Upper lobe of left lung (tissue), 6 donors: ENCODE measurements around the gene HOXA4. TPM values are rescaled to one million over a fixed set of nuclear protein-coding genes. Genes with fewer than 3 reads are reported as not detected.
A peak's percentile ranks its signal among the peaks of the same experiment; 100 is the strongest.

Experiments used
- ATAC-seq, 2 donors: fragments of 200-7000 bp; cut with Tn5 transposase; one replicate each; pipeline ENCODE4 v1.9.1; 2022; ENCODE audit warnings: mild to moderate bottlenecking in 2 of 2, moderate library complexity in 2 of 2; ENCODE audit not compliant: low FRiP score in 2 of 2
- DNase-seq, 2 donors: peaks; one replicate each; pipeline ENCODE4 v3.0.0-alpha.2; 2019 to 2020
- H3K27ac ChIP-seq, 4 donors: fragments of 200-600 bp; sonication (generic); one replicate each; pipeline ENCODE4 v1.5.1; 2016 to 2019
- H3K27me3 ChIP-seq, 4 donors: fragments of 200-600 bp; sonication (generic); one replicate each; pipeline ENCODE4 v1.5.1; 2017 to 2019
- H3K36me3 ChIP-seq, 4 donors: fragments of 200-600 bp; sonication (generic); one replicate each; pipeline ENCODE4 v1.5.1; 2016 to 2019
- H3K4me1 ChIP-seq, 4 donors: fragments of 200-600 bp; sonication (generic); one replicate each; pipeline ENCODE4 v1.5.1; 2018 to 2019
- H3K4me3 ChIP-seq, 4 donors: fragments of 200-600 bp; sonication (generic); one replicate each; pipeline ENCODE4 v1.5.1; 2017 to 2019; ENCODE audit warnings: mild to moderate bottlenecking in 2 of 4, moderate library complexity in 1 of 4
- H3K9me3 ChIP-seq, 4 donors: fragments of 200-600 bp; sonication (generic); one replicate each; pipeline ENCODE4 v1.5.1; 2018 to 2019
- EP300 ChIP-seq, 4 donors: sonication (generic); formaldehyde crosslinking; IDR thresholded peaks; one replicate each; pipeline ENCODE4 v1.5.1; 2017; ENCODE audit warnings: antibody characterized with exemption in 4 of 4, control low read depth in 2 of 4
- POLR2A ChIP-seq, 4 donors: fragments of 450-650 bp; IDR thresholded peaks; one replicate each; pipeline ENCODE4 v1.5.1; 2016 to 2017; ENCODE audit warnings: antibody characterized with exemption in 4 of 4, mild to moderate bottlenecking in 2 of 4
- POLR2AphosphoS5 ChIP-seq, 2 donors: sonication (generic); formaldehyde crosslinking; IDR thresholded peaks; one replicate each; pipeline ENCODE4 v1.5.1; 2017; ENCODE audit warnings: antibody characterized with exemption in 2 of 2
- WGBS, 2 donors: methylation state at CpG; one replicate each; pipeline ENCODE4 v1.1.5; 2017 to 2018; 5-methylcytosine and 5-hydroxymethylcytosine counted together
- total RNA-seq, 6 donors: library from RNA; depleted of rRNA in 4 of 6; stranded (reverse); fragments of >200 nt in 4 of 6; gene quantifications; one replicate each; pipeline versions ENCODE4 v1.1.0 to v1.2.1, GENCODE V29; 2016 to 2021
- TF ChIP-seq, protein P1 (sequence below), 6 experiments: fragments of 450-650 bp in 4 of 6; fragments of 200-600 bp in 2 of 6; sonication (generic) in 2 of 6; IDR thresholded peaks; one replicate each; pipeline ENCODE4 v1.5.1; 2016 to 2019; ENCODE audit warnings: antibody characterized with exemption in 6 of 6
- donor health status: DM: no; HTN: no; CAD: no; lungs with moderate emphysema.
- donor health status: DM: no; HTN: yes; CAD: no; lungs with severe emphysema.

Gene HOXA4
- total RNA-seq, 6 donors from 2014 or later = 1.5 to 10.5 (median 6.2) TPM

DNA sequence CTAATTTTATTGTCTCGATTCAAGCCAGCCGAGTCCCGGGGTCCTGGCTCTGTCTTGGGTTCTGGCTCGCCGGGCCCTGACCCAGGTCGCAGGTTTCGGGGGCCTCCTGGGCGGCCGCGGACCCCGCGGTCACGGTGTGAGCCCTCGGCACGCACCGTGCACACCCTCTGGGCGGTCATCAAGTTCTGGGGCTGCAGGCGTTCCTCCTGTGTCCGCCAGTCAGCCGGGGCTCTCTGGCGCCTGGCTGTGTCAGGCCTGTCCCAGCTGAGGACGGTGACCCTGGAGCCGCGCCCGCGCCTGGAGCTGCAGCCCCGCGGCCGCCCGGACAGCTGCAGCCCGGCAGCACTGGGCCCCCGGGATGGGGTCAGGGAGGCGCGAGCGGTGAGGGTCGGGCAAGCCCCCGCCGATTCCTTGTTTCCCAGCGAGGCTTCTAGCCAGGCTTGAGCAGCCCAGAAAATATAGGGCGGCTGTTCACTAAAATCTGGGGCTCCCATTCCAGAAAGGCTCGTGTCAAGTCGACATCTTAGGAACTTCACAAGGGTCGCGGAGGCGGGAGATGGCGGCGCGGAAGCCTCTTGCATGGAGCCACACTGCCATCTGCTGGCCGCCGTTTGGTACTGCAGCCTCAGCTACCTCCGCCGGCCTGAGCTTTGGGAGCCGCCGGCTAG is 30.1 kb upstream of the HOXA4 start:
- Histone ChIP-seq H3K9me3 (no peaks in the 10 kb centered on the region), H3K27me3 (peaks cover 2 to 65% (median 30%) of the 10 kb centered on the region in 4 donors), H3K36me3 (no peaks in the 10 kb centered on the region), H3K27ac (peak overlapping the region in 1 of 4 donors; percentile 68), H3K4me1 (peaks cover 18 to 59% (median 44%) of the 10 kb centered on the region in 4 donors), H3K4me3 (peak overlapping the region; percentile 39 to 73 (median 46))
- no peak for TF ChIP-seq POLR2AphosphoS5 (IDR thresholded peaks at IDR 0.05)
- TF ChIP-seq, protein P1, sequence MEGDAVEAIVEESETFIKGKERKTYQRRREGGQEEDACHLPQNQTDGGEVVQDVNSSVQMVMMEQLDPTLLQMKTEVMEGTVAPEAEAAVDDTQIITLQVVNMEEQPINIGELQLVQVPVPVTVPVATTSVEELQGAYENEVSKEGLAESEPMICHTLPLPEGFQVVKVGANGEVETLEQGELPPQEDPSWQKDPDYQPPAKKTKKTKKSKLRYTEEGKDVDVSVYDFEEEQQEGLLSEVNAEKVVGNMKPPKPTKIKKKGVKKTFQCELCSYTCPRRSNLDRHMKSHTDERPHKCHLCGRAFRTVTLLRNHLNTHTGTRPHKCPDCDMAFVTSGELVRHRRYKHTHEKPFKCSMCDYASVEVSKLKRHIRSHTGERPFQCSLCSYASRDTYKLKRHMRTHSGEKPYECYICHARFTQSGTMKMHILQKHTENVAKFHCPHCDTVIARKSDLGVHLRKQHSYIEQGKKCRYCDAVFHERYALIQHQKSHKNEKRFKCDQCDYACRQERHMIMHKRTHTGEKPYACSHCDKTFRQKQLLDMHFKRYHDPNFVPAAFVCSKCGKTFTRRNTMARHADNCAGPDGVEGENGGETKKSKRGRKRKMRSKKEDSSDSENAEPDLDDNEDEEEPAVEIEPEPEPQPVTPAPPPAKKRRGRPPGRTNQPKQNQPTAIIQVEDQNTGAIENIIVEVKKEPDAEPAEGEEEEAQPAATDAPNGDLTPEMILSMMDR (IDR thresholded peaks at IDR 0.05) = peak; percentile 98 to 99 (median 99)
- 5 to 14% methylated on average over 11 to 34 of the region's 54 CpGs for WGBS, 2 donors
- DNase-seq = peak; percentile 89 to 95
- ATAC-seq = peak; percentile 88 to 93

DNA sequence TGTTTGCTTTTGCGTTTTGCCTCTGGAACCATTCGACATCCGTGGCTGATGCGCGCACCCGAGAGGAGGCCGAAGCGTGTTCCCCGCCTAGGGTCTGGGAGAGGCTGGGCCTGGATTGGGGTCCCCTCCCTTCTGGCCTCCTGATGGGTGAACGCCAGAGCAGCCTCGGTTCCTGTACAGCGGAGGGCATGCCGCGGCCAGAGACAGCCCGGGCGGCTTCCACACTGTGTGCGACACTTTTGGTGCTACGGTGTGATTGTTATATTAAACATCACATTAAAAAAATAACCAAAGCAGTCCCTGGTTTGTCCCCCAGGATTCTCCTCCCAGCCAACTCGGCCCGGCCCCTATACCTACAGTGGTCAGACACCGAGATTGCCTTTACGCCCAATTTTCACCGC is 29.6 kb upstream of the HOXA4 start:
- WGBS, 2 donors = 50 to 69% methylated on average over 17 to 23 of the region's 23 CpGs
- TF ChIP-seq POLR2A (IDR thresholded peaks at IDR 0.05) = no peak
- no peak for TF ChIP-seq POLR2AphosphoS5 (IDR thresholded peaks at IDR 0.05)
- TF ChIP-seq EP300 (IDR thresholded peaks at IDR 0.05) = no peak
- TF ChIP-seq, protein P1 (IDR thresholded peaks at IDR 0.05) = no peak

DNA sequence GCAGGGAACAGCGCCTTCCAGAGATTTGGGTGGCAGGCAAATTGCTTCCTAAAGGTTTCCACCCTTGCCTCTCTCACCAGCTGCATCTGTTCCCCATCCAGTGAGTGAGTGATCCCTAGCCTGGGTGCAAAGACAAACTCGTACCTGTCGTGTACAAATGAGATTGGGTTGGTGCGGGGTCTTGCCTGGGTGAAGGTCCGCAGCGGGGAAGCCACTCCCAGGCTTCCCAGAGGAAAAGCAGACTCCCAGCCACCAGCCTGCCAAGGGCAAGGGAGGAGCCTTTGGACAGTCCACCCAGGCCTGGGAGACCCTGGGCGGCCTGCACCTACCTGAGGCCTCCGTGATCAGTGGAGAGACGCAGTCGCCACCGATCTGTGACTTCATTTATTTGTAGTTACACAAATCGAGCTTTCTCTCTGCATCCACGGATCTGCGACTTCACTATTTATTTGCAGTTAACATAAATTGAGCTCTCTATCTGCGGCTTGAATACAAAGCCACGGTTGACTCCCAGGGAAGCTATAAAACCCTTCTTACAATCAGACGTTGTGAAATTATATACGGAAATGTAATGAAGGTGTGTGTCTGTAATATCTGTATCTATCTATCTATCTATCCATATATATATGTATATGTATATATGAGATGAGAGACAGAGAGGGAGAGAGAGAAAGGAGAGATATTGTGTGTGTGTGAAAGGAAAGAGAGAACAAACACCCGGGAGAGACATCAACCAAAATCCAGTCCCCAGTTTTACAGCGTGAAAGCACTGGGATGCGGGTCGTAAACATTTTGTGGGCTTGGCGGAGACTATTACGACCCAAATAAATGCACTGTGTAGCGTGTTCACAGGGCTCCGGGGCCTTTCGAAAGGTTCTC is 28.9 kb upstream of the HOXA4 start:
- TF ChIP-seq POLR2AphosphoS5 (IDR thresholded peaks at IDR 0.05) = no peak
- TF ChIP-seq POLR2A (IDR thresholded peaks at IDR 0.05) = no peak
- TF ChIP-seq, protein P1 (IDR thresholded peaks at IDR 0.05) = no peak
- TF ChIP-seq EP300 (IDR thresholded peaks at IDR 0.05) = no peak
- Histone ChIP-seq H3K4me3 (peak overlapping the region in 1 of 4 donors; percentile 73), H3K27ac (no peak overlapping the region), H3K9me3 (no peaks in the 10 kb centered on the region), H3K36me3 (no peaks in the 10 kb centered on the region), H3K27me3 (peaks cover 0 to 65% (median 30%) of the 10 kb centered on the region in 4 donors), H3K4me1 (peaks cover 28 to 59% (median 44%) of the 10 kb centered on the region in 4 donors)
- ATAC-seq (no peak), DNase-seq (peak in 1 of 2 donors; percentile 11)
- WGBS, 2 donors = 54 to 71% methylated on average over 22 to 27 of the region's 27 CpGs

More for the DNA sequence above, 29.6 kb upstream of the HOXA4 start:
- Histone ChIP-seq H3K27me3 (peaks cover 2 to 65% (median 30%) of the 10 kb centered on the region in 4 donors), H3K27ac (no peak overlapping the region), H3K36me3 (no peaks in the 10 kb centered on the region), H3K4me3 (peak overlapping the region in 3 of 4 donors; percentile 44 to 73 (median 47)), H3K4me1 (peaks cover 23 to 59% (median 44%) of the 10 kb centered on the region in 4 donors), H3K9me3 (no peaks in the 10 kb centered on the region)
- DNase-seq = peak; percentile 14 to 72
- ATAC-seq = no peak

DNA sequence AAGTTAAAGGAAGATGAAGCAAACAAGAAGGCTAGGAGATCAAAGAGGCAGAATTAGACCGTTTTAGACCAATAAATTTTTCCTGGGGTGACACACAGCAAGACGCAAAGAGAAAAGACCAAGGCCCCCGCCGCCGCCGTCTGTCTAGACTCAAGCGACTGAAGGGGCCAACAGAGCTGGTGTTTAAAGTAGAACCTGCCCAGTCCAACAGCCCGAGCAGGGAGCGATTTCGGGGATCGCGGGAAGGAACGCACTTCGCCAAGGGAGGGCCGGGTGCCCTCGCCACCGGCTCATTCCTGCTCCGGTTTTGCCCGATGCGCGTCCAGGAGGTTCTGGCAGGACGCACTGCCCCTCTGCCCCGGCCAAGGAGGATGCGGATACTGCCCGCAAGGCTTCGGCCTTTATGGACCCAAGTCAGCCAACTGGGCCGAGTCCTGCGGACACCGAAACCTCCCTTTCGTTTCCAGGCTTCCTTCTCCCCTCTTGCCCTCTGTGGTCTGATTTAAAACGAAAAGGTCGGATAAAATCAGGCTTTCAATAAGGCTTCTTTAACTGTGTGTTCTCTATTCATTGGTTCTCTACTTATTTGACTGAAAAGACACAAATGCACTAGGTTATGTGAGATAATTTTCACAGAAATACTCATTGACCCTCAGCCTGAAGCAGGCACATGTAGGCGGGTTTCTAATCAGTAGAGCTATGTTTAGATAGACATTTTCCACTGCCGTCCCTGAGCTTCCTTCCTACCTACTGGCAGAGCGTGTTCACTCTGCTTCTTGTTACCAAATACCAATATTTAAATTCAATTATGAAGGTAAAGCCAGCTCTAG is 28.1 kb upstream of the HOXA4 start:
- Histone ChIP-seq H3K4me3 (no peak overlapping the region), H3K4me1 (peaks cover 28 to 53% (median 41%) of the 10 kb centered on the region in 4 donors), H3K27me3 (peaks cover 0 to 66% (median 29%) of the 10 kb centered on the region in 4 donors), H3K27ac (no peak overlapping the region), H3K36me3 (no peaks in the 10 kb centered on the region), H3K9me3 (no peaks in the 10 kb centered on the region)
- peak; percentile 15 to 58 for DNase-seq
- WGBS, 2 donors = 35 to 57% methylated on average over 28 to 35 of the region's 35 CpGs
- TF ChIP-seq EP300 (IDR thresholded peaks at IDR 0.05) (no peak), POLR2A (IDR thresholded peaks at IDR 0.05) (no peak), POLR2AphosphoS5 (IDR thresholded peaks at IDR 0.05) (no peak)
- TF ChIP-seq, protein P1 (IDR thresholded peaks at IDR 0.05) = no peak
- no peak for ATAC-seq
